Panc1 (cell line): ENCODE data around the gene OR8K1.

ENCODE experiments used
- CTCF ChIP-seq: fragments of 450-650 bp; IDR thresholded peaks from 2 replicates; pipeline ENCODE4 v1.5.1; 2017; ENCODE audit warnings: mild to moderate bottlenecking
- POLR2AphosphoS5 ChIP-seq: IDR thresholded peaks from 2 replicates; pipeline ENCODE4 v1.6.1; 2012; ENCODE audit warnings: mild to moderate bottlenecking, low read depth, low read length, moderate library complexity
- SIN3A ChIP-seq: IDR thresholded peaks from 2 replicates; pipeline ENCODE4 v1.6.1; 2012; ENCODE audit warnings: low read depth, mild to moderate bottlenecking, low read length, moderate library complexity, borderline replicate concordance; ENCODE audit not compliant: insufficient read depth

DNA sequence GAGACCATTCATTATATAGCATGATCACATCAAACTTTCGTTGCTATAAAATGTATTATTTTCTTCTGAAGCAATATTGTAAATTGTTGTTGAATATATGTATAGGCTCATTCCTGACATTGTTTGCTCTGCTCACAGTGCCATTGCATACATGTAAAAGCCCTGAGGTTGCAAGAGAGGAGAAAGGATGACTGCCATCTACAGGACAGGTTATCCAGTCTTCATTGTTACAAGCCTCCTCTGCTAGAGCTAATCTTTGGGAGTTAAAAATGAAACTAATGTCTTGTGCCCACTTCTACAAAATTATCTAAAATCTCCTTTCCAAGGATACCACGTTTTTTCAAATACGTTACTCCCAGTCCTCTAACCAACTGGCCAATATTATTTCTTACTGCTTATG, 50.2 kb downstream of the OR8K1 start:
- TF ChIP-seq POLR2AphosphoS5: no peak
- TF ChIP-seq CTCF: no peak; the same call in 1 of the 2 replicates
- no peak for TF ChIP-seq SIN3A
